Measurements from ENCODE around the gene MLPH.
A peak's percentile ranks its signal among the peaks of the same experiment; 100 is the strongest.

MLPH gene

GRCh38 chr2:237480556-237480955, 6.5 kb upstream of the MLPH start:
- Histone ChIP-seq H3K4me1 (ENCODE audit: control insufficient read depth, insufficient read depth, low read length, poor library complexity, severe bottlenecking) (peaks cover 15% of the 10 kb centered on the region), H3K9me3 (ENCODE audit: control insufficient read depth, low read length) (no peaks in the 10 kb centered on the region), H3K4me3 (ENCODE audit: extremely low read depth, insufficient read depth, low read length, poor library complexity, severe bottlenecking) (no peak overlapping the region), H3K27ac (ENCODE audit: low read depth, low read length, severe bottlenecking) (no peak overlapping the region), H3K36me3 (ENCODE audit: control insufficient read depth, insufficient read depth, low read length) (no peaks in the 10 kb centered on the region)
- 84 to 89% methylated on average over 5 to 6 of the region's 7 CpGs for WGBS, 2 experiments (ENCODE audit: insufficient coverage in 2 of 2)

DNA sequence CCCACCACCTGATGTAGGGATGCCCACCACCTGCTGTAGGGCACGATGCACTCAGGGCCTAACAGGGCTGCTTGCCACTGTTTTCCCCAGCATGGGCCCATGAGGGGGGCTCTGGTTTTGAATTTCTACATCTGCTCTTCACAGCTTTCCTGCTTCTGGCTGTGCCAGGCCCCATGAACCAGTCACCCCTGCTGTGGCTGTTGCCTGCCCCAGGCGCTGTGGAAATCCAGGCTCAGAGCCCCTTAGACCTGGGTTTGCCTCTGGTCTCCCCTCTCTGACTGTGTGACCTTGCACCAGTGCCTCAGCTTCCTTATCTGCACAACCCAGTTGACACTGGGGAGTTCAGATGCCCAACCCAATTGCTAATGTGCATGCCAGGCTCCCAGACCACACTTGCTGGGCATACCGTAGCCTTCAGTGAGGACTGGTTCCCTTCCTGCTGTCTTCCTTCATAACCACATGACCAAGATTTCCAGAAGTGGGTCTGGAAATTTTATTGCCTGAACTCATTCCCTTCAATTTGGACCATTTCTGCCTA, 6.0 kb upstream of the MLPH start:
- Histone ChIP-seq H3K4me1 (ENCODE audit: control insufficient read depth, insufficient read depth, low read length, poor library complexity, severe bottlenecking) (peaks cover 10% of the 10 kb centered on the region), H3K9me3 (ENCODE audit: control insufficient read depth, low read length) (no peaks in the 10 kb centered on the region), H3K36me3 (ENCODE audit: control insufficient read depth, insufficient read depth, low read length) (no peaks in the 10 kb centered on the region), H3K27ac (ENCODE audit: low read depth, low read length, severe bottlenecking) (no peak overlapping the region), H3K4me3 (ENCODE audit: extremely low read depth, insufficient read depth, low read length, poor library complexity, severe bottlenecking) (no peak overlapping the region)
- WGBS, 2 experiments (ENCODE audit: insufficient coverage in 2 of 2), result 97 to 98% methylated on average over 3 of the region's 3 CpGs

- 75 to 78% methylated on average over 4 to 5 of the region's 6 CpGs for WGBS, 2 experiments (ENCODE audit: insufficient coverage in 2 of 2)
- Histone ChIP-seq H3K27ac (ENCODE audit: low read depth, low read length, severe bottlenecking) (no peak overlapping the region), H3K36me3 (ENCODE audit: control insufficient read depth, insufficient read depth, low read length) (no peaks in the 10 kb centered on the region), H3K4me1 (ENCODE audit: control insufficient read depth, insufficient read depth, low read length, poor library complexity, severe bottlenecking) (peaks cover 7% of the 10 kb centered on the region), H3K9me3 (ENCODE audit: control insufficient read depth, low read length) (no peaks in the 10 kb centered on the region), H3K4me3 (ENCODE audit: extremely low read depth, insufficient read depth, low read length, poor library complexity, severe bottlenecking) (no peak overlapping the region)
Observed at GRCh38 chr2:237482485-237482884, 4.6 kb upstream of the MLPH start.

GRCh38 chr2:237483018-237483731, 3.9 kb upstream of the MLPH start:
- Histone ChIP-seq H3K4me3 (ENCODE audit: extremely low read depth, insufficient read depth, low read length, poor library complexity, severe bottlenecking) (no peak overlapping the region), H3K4me1 (ENCODE audit: control insufficient read depth, insufficient read depth, low read length, poor library complexity, severe bottlenecking) (peaks cover 7% of the 10 kb centered on the region), H3K9me3 (ENCODE audit: control insufficient read depth, low read length) (no peaks in the 10 kb centered on the region), H3K36me3 (ENCODE audit: control insufficient read depth, insufficient read depth, low read length) (no peaks in the 10 kb centered on the region), H3K27ac (ENCODE audit: low read depth, low read length, severe bottlenecking) (no peak overlapping the region)
- WGBS, 2 experiments (ENCODE audit: insufficient coverage in 2 of 2), result 86 to 87% methylated on average over 3 to 9 of the region's 9 CpGs

DNA sequence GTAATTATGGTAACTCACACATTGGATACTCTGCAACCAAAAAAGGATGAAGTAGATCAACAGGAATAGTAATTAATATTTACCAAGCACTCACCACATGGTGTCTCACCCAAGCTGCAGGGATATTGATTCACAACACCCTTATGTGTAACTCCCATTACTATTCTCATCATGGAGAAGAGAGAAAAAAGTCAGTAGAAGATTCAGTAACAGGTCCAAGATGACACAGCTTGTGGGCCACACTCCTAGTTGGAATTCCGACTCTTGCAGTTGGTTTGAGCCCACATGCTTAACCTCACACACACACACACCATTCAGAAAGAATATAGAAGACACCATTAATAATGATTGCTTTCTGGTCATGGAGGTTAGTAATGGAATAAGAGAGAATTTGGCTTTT, 1.7 kb upstream of the MLPH start:
- no peak overlapping the region for H3K27ac ChIP-seq (ENCODE audit: low read depth, low read length, severe bottlenecking)
- H3K9me3 ChIP-seq (ENCODE audit: control insufficient read depth, low read length), result no peaks in the 10 kb centered on the region
- no CpG with 5 or more reads among the region's 1 CpG for WGBS, 2 experiments (ENCODE audit: insufficient coverage in 2 of 2)
- no peak overlapping the region for H3K4me3 ChIP-seq (ENCODE audit: extremely low read depth, insufficient read depth, low read length, poor library complexity, severe bottlenecking)
- H3K36me3 ChIP-seq (ENCODE audit: control insufficient read depth, insufficient read depth, low read length), result no peaks in the 10 kb centered on the region
- peaks cover 13% of the 10 kb centered on the region for H3K4me1 ChIP-seq (ENCODE audit: control insufficient read depth, insufficient read depth, low read length, poor library complexity, severe bottlenecking)

GRCh38 chr2:237485844-237486243, 1.2 kb upstream of the MLPH start:
- peaks cover 5% of the 10 kb centered on the region for H3K9me3 ChIP-seq (ENCODE audit: control insufficient read depth, low read length)
- H3K27ac ChIP-seq (ENCODE audit: low read depth, low read length, severe bottlenecking), result no peak overlapping the region
- H3K36me3 ChIP-seq (ENCODE audit: control insufficient read depth, insufficient read depth, low read length), result no peaks in the 10 kb centered on the region
- H3K4me3 ChIP-seq (ENCODE audit: extremely low read depth, insufficient read depth, low read length, poor library complexity, severe bottlenecking), result peak overlapping the region; percentile 43
- H3K4me1 ChIP-seq (ENCODE audit: control insufficient read depth, insufficient read depth, low read length, poor library complexity, severe bottlenecking), result peaks cover 13% of the 10 kb centered on the region

DNA sequence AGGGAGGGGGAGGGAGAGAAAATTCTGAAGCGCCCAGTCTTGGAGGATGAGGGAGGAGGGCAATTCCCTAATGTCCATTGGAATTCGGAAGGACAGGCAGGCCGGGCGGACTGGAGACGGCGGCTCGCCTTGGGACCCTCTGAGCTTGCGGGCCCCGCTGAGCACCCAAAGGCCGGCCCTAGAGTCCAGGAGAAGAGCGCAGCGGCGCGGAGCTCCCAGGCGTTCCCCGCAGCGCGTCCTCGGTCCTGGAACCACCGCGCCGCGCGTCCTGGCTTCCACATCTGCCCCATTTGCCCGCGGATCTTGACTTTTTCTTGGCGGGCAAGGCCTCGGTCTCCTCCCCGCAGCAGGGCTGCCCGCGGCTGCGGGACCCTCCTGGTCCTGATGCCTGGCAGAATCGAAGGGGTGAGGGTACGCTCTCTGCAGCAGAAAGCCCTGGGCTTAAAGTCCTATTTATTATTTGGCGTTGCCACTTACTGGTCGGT, 675 bp upstream of the MLPH start:
- peak overlapping the region; percentile 43 for H3K4me3 ChIP-seq (ENCODE audit: extremely low read depth, insufficient read depth, low read length, poor library complexity, severe bottlenecking)
- no peak overlapping the region for H3K27ac ChIP-seq (ENCODE audit: low read depth, low read length, severe bottlenecking)
- no peaks in the 10 kb centered on the region for H3K36me3 ChIP-seq (ENCODE audit: control insufficient read depth, insufficient read depth, low read length)
- WGBS, 2 experiments (ENCODE audit: insufficient coverage in 2 of 2), result 1% methylated on average over 32 to 35 of the region's 36 CpGs
- H3K9me3 ChIP-seq (ENCODE audit: control insufficient read depth, low read length), result peaks cover 9% of the 10 kb centered on the region
- peaks cover 13% of the 10 kb centered on the region for H3K4me1 ChIP-seq (ENCODE audit: control insufficient read depth, insufficient read depth, low read length, poor library complexity, severe bottlenecking)

GRCh38 chr2:237487496-237487895, 445 bp downstream of the MLPH start:
- Histone ChIP-seq H3K9me3 (ENCODE audit: control insufficient read depth, low read length) (peaks cover 16% of the 10 kb centered on the region), H3K36me3 (ENCODE audit: control insufficient read depth, insufficient read depth, low read length) (no peaks in the 10 kb centered on the region), H3K4me1 (ENCODE audit: control insufficient read depth, insufficient read depth, low read length, poor library complexity, severe bottlenecking) (peaks cover 13% of the 10 kb centered on the region), H3K27ac (ENCODE audit: low read depth, low read length, severe bottlenecking) (no peak overlapping the region), H3K4me3 (ENCODE audit: extremely low read depth, insufficient read depth, low read length, poor library complexity, severe bottlenecking) (peak overlapping the region; percentile 43)
- 50 to 57% methylated on average over 9 to 13 of the region's 14 CpGs for WGBS, 2 experiments (ENCODE audit: insufficient coverage in 2 of 2)

GRCh38 chr2:237488295-237488694, 1.2 kb downstream of the MLPH start:
- WGBS, 2 experiments (ENCODE audit: insufficient coverage in 2 of 2), result 92 to 93% methylated on average over 6 of the region's 6 CpGs
- H3K27ac ChIP-seq (ENCODE audit: low read depth, low read length, severe bottlenecking), result no peak overlapping the region
- H3K4me1 ChIP-seq (ENCODE audit: control insufficient read depth, insufficient read depth, low read length, poor library complexity, severe bottlenecking), result peaks cover 8% of the 10 kb centered on the region
- H3K4me3 ChIP-seq (ENCODE audit: extremely low read depth, insufficient read depth, low read length, poor library complexity, severe bottlenecking), result no peak overlapping the region
- no peaks in the 10 kb centered on the region for H3K36me3 ChIP-seq (ENCODE audit: control insufficient read depth, insufficient read depth, low read length)
- peaks cover 16% of the 10 kb centered on the region for H3K9me3 ChIP-seq (ENCODE audit: control insufficient read depth, low read length)

GRCh38 chr2:237488901-237489860, 2.1 kb downstream of the MLPH start:
- Histone ChIP-seq H3K36me3 (ENCODE audit: control insufficient read depth, insufficient read depth, low read length) (no peaks in the 10 kb centered on the region), H3K27ac (ENCODE audit: low read depth, low read length, severe bottlenecking) (no peak overlapping the region), H3K4me1 (ENCODE audit: control insufficient read depth, insufficient read depth, low read length, poor library complexity, severe bottlenecking) (peaks cover 6% of the 10 kb centered on the region), H3K4me3 (ENCODE audit: extremely low read depth, insufficient read depth, low read length, poor library complexity, severe bottlenecking) (no peak overlapping the region), H3K9me3 (ENCODE audit: control insufficient read depth, low read length) (peaks cover 16% of the 10 kb centered on the region)
- 79 to 86% methylated on average over 5 of the region's 6 CpGs for WGBS, 2 experiments (ENCODE audit: insufficient coverage in 2 of 2)
